Measurements from ENCODE around the gene TCIRG1.
A peak's percentile ranks its signal among the peaks of the same experiment; 100 is the strongest.

Gene TCIRG1

GRCh38 chr11:67999201-67999629 lies 39.6 kb upstream of the TCIRG1 start:
- H3K4me1 ChIP-seq (ENCODE audit: insufficient read depth, low read length, poor library complexity, severe bottlenecking): peaks cover 29% of the 10 kb centered on the region
- H3K9ac ChIP-seq (ENCODE audit: low read depth, low read length, poor library complexity, severe bottlenecking): no peak overlapping the region
- H3K9me3 ChIP-seq (ENCODE audit: insufficient read depth, low read depth, low read length): no peaks in the 10 kb centered on the region
- no peaks in the 10 kb centered on the region for H3K9me2 ChIP-seq (replicated peaks; ENCODE audit: low read depth, low read length)
- TF ChIP-seq EZH2phosphoT487 (IDR thresholded peaks at IDR 0.05; ENCODE audit: borderline replicate concordance) (no peak), CTCF (conservative IDR thresholded peaks at IDR 0.05; ENCODE audit: low read length) (no peak)
- H3K4me3 ChIP-seq (ENCODE audit: low read length, poor library complexity, severe bottlenecking): no peak overlapping the region
- H3K36me3 ChIP-seq (ENCODE audit: insufficient read depth, low read length): no peaks in the 10 kb centered on the region
- H3K79me2 ChIP-seq (ENCODE audit: insufficient read depth, low read length): no peaks in the 10 kb centered on the region
- H3F3A ChIP-seq (ENCODE audit: low read depth): no peaks in the 10 kb centered on the region
- H4K20me1 ChIP-seq (ENCODE audit: insufficient read depth, low read length, poor library complexity, severe bottlenecking): no peaks in the 10 kb centered on the region
- H2AFZ ChIP-seq (ENCODE audit: low read length): no peak overlapping the region
- peak overlapping the region; percentile 58 for H3K4me2 ChIP-seq (ENCODE audit: low read depth, low read length, poor library complexity, severe bottlenecking)
- no peaks in the 10 kb centered on the region for H3K27me3 ChIP-seq (ENCODE audit: insufficient read depth, low read length, poor library complexity, severe bottlenecking)

GRCh38 chr11:67999704-68000103 lies 39.1 kb upstream of the TCIRG1 start:
- no peak overlapping the region for H3K9ac ChIP-seq (ENCODE audit: low read depth, low read length, poor library complexity, severe bottlenecking)
- H3K9me2 ChIP-seq (replicated peaks; ENCODE audit: low read depth, low read length): no peaks in the 10 kb centered on the region
- H4K20me1 ChIP-seq (ENCODE audit: insufficient read depth, low read length, poor library complexity, severe bottlenecking): no peaks in the 10 kb centered on the region
- peaks cover 29% of the 10 kb centered on the region for H3K4me1 ChIP-seq (ENCODE audit: insufficient read depth, low read length, poor library complexity, severe bottlenecking)
- no peak overlapping the region for H3K4me2 ChIP-seq (ENCODE audit: low read depth, low read length, poor library complexity, severe bottlenecking)
- no peak for TF ChIP-seq EZH2phosphoT487 (IDR thresholded peaks at IDR 0.05; ENCODE audit: borderline replicate concordance)
- no peak for TF ChIP-seq CTCF (conservative IDR thresholded peaks at IDR 0.05; ENCODE audit: low read length)
- no peaks in the 10 kb centered on the region for H3K9me3 ChIP-seq (ENCODE audit: insufficient read depth, low read depth, low read length)
- no peak overlapping the region for H2AFZ ChIP-seq (ENCODE audit: low read length)
- H3K4me3 ChIP-seq (ENCODE audit: low read length, poor library complexity, severe bottlenecking): no peak overlapping the region
- H3F3A ChIP-seq (ENCODE audit: low read depth): no peaks in the 10 kb centered on the region
- H3K36me3 ChIP-seq (ENCODE audit: insufficient read depth, low read length): no peaks in the 10 kb centered on the region
- H3K27me3 ChIP-seq (ENCODE audit: insufficient read depth, low read length, poor library complexity, severe bottlenecking): no peaks in the 10 kb centered on the region
- no peaks in the 10 kb centered on the region for H3K79me2 ChIP-seq (ENCODE audit: insufficient read depth, low read length)

- no peak overlapping the region for H3K9ac ChIP-seq (ENCODE audit: low read depth, low read length, poor library complexity, severe bottlenecking)
- H3K27me3 ChIP-seq (ENCODE audit: insufficient read depth, low read length, poor library complexity, severe bottlenecking): no peaks in the 10 kb centered on the region
- no peak overlapping the region for H2AFZ ChIP-seq (ENCODE audit: low read length)
- no peaks in the 10 kb centered on the region for H3F3A ChIP-seq (ENCODE audit: low read depth)
- H3K4me3 ChIP-seq (ENCODE audit: low read length, poor library complexity, severe bottlenecking): no peak overlapping the region
- TF ChIP-seq EZH2phosphoT487 (IDR thresholded peaks at IDR 0.05; ENCODE audit: borderline replicate concordance) (no peak), CTCF (conservative IDR thresholded peaks at IDR 0.05; ENCODE audit: low read length) (no peak)
- H3K36me3 ChIP-seq (ENCODE audit: insufficient read depth, low read length): no peaks in the 10 kb centered on the region
- no peaks in the 10 kb centered on the region for H4K20me1 ChIP-seq (ENCODE audit: insufficient read depth, low read length, poor library complexity, severe bottlenecking)
- H3K79me2 ChIP-seq (ENCODE audit: insufficient read depth, low read length): no peaks in the 10 kb centered on the region
- H3K9me3 ChIP-seq (ENCODE audit: insufficient read depth, low read depth, low read length): no peaks in the 10 kb centered on the region
- H3K4me1 ChIP-seq (ENCODE audit: insufficient read depth, low read length, poor library complexity, severe bottlenecking): peaks cover 24% of the 10 kb centered on the region
- no peak overlapping the region for H3K4me2 ChIP-seq (ENCODE audit: low read depth, low read length, poor library complexity, severe bottlenecking)
- H3K9me2 ChIP-seq (replicated peaks; ENCODE audit: low read depth, low read length): no peaks in the 10 kb centered on the region
Observed at GRCh38 chr11:68002575-68002937, 36.3 kb upstream of the TCIRG1 start.
